Thymus (tissue), 11 donors: ENCODE results near the gene SMIM13. TPM values are rescaled to one million over a fixed set of nuclear protein-coding genes. Genes with fewer than 3 reads are reported as not detected.

ENCODE experiments used
- DNase-seq, 9 donors: peaks; one replicate each; pipeline ENCODE4 v3.0.0-alpha.2; 2013; ENCODE audit warnings: low spot score in 9 of 9, low read depth in 6 of 9, missing footprints in 1 of 9
- H3K27ac ChIP-seq, 2 donors: one replicate each; pipeline ENCODE4 v1.5.1; 2013; ENCODE audit warnings: control low read depth in 1 of 2, low read depth in 1 of 2, low read length in 1 of 2, mild to moderate bottlenecking in 1 of 2, moderate library complexity in 1 of 2
- H3K27me3 ChIP-seq, 2 donors: one replicate each; pipeline ENCODE4 v1.5.1; 2013; ENCODE audit warnings: low read length in 1 of 2; ENCODE audit not compliant: control insufficient read depth in 2 of 2, insufficient read depth in 1 of 2
- H3K36me3 ChIP-seq, 2 donors: one replicate each; pipeline ENCODE4 v1.5.1; 2013; ENCODE audit warnings: low read length in 1 of 2, mild to moderate bottlenecking in 1 of 2, moderate library complexity in 1 of 2; ENCODE audit not compliant: control insufficient read depth in 2 of 2, insufficient read depth in 2 of 2
- H3K4me1 ChIP-seq, 2 donors: one replicate each; pipeline ENCODE4 v1.5.1; 2013; ENCODE audit warnings: low read length in 2 of 2; ENCODE audit not compliant: control insufficient read depth in 2 of 2, insufficient read depth in 2 of 2
- H3K4me3 ChIP-seq, 2 donors: one replicate each; pipeline ENCODE4 v1.5.1; 2013; ENCODE audit warnings: low read length in 2 of 2, control low read depth in 1 of 2, mild to moderate bottlenecking in 1 of 2
- H3K9me3 ChIP-seq, 2 donors: one replicate each; pipeline ENCODE4 v1.5.1; 2013; ENCODE audit warnings: low read length in 1 of 2, mild to moderate bottlenecking in 1 of 2; ENCODE audit not compliant: control insufficient read depth in 2 of 2, insufficient read depth in 1 of 2
- WGBS: extraction: QIAGEN DNeasy Blood & Tissue Kit; methylation state at CpG from one replicate; pipeline ENCODE4 v1.1.7; 2013; 5-methylcytosine and 5-hydroxymethylcytosine counted together
- polyA plus RNA-seq: library from polyadenylated mRNA; stranded (reverse); fragments of 200-250 nt; gene quantifications from one replicate; pipeline ENCODE4 v1.2.3, GENCODE V29; 2013
- total RNA-seq: library from RNA; stranded (reverse); fragments of 120-200 nt; gene quantifications from one replicate; pipeline ENCODE4 v1.2.4, GENCODE V29; 2013
- donor health status: healthy.

Gene SMIM13
- total and polyA plus RNA-seq, 2 donors = 4.5 to 4.8 TPM

DNA sequence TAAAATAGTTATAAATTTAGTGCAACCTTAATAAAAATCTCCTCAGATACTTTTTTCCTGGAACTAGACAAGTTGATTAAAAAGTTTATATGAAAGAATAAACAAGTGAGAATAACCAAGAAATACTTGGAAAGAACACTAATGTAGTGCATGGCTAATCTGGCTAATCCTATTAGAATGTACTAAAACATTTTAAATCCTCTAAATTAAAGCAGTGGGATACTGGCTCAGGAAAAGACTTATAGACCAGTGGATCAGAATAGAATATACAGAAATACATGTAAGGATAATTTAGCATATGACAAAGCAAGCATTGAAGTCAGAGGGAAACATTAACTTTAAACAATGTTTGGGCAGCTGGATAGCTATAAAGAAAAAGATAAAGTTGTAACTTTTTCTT is 58.9 kb downstream of the SMIM13 start:
- peaks cover 0 to 4% of the 10 kb centered on the region in 2 donors for H3K4me1 ChIP-seq
- no peaks in the 10 kb centered on the region for H3K9me3 ChIP-seq
- no peak overlapping the region for H3K27ac ChIP-seq
- no peak overlapping the region for H3K4me3 ChIP-seq
- DNase-seq = no peak
- no peaks in the 10 kb centered on the region for H3K27me3 ChIP-seq
- H3K36me3 ChIP-seq = no peaks in the 10 kb centered on the region

DNA sequence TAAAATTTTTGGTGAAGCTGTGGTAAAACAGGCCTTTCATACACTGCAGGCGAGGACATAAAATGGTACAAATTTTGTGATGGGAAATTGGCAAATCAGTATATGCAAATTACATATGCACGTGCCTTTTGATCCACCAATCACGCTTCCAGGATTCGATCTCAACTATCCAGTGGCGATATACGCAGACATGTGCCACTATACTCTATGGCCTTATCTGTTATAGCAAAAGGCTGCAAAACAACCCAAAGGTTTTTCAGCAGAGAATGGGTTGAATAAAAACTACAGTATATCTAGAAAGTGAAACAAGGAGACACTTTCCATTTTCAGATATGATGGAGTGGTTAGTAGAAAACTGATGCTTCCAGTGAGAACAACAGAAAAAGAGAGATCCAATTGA is 59.8 kb downstream of the SMIM13 start:
- Histone ChIP-seq H3K9me3 (no peaks in the 10 kb centered on the region), H3K4me3 (no peak overlapping the region), H3K4me1 (peaks cover 0 to 4% of the 10 kb centered on the region in 2 donors), H3K27ac (no peak overlapping the region), H3K36me3 (no peaks in the 10 kb centered on the region), H3K27me3 (no peaks in the 10 kb centered on the region)
- no peak for DNase-seq
- WGBS = 97% methylated on average over 6 of the region's 6 CpGs

DNA sequence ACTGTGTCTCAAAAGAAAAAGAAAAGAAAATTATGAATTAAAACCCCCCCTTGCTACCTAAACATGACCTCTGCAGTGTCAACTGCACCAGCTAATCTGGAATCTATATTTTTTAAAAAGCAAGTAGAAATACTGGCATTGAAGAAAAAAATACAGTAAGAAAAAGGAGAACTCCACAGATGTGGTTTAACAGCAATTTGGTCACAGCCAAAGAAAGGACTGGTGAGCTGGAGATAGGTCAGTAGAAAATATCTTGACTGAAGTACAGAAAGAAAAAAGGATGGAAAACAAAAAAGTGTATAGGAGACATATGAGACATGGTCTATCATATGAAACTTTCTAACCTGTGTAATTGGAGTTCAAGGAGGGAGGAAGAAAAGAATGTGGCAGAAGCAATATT is 62.0 kb downstream of the SMIM13 start:
- no peak overlapping the region for H3K4me3 ChIP-seq
- peaks cover 0 to 4% of the 10 kb centered on the region in 2 donors for H3K4me1 ChIP-seq
- H3K36me3 ChIP-seq = no peaks in the 10 kb centered on the region
- H3K9me3 ChIP-seq = no peaks in the 10 kb centered on the region
- no peaks in the 10 kb centered on the region for H3K27me3 ChIP-seq
- DNase-seq = no peak
- no peak overlapping the region for H3K27ac ChIP-seq

GRCh38 chr6:11160199-11160598 is 66.6 kb downstream of the SMIM13 start:
- peaks cover 0 to 5% of the 10 kb centered on the region in 2 donors for H3K9me3 ChIP-seq
- H3K36me3 ChIP-seq = no peaks in the 10 kb centered on the region
- H3K4me1 ChIP-seq = no peaks in the 10 kb centered on the region
- no peak overlapping the region for H3K4me3 ChIP-seq
- no peak for DNase-seq
- H3K27me3 ChIP-seq = no peaks in the 10 kb centered on the region
- no peak overlapping the region for H3K27ac ChIP-seq
- WGBS = 91% methylated on average over 1 of the region's 1 CpG

DNA sequence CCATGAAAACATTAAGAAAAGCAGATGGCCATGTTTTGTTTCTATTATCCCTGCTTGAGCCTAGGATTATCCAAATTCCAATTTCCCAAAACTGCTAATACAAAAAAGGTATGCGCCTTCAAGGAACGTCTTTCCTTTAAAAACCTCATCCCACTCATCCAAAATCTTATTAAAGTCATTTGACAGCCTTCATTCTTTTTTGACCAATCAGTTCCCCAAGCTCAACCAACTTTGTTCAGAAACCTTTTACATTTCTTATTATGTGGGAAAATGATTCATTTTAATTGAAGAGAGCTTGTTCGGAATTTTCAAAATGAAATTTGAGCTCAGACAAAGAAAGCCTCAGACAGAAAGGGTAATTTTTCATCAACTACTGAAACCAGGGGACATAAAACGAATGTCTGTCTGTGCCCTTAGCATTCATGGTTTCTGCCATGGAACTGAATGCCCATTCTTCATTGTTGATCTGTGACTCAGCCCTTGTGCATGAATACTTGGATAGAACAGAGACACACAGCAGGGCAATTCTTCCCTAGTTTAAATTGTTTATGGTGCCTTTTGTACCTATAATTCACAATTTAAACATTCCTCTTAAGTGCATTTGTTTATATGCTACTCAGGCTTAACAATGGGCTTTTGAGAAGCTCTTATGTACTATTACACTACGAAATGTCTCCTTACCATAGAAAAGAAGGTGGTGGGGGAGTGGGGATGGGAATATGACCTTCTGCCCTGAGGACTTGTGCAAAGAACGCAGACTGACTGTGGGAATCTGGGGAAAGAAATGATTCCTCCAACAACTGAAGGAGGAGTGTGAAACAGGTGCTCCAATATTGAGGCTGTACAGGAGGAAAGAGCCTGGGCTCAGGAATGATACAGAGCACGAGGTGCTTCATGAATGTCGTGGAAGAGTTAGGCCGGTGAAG is 67.7 kb downstream of the SMIM13 start:
- Histone ChIP-seq H3K4me3 (no peak overlapping the region), H3K27me3 (no peaks in the 10 kb centered on the region), H3K36me3 (no peaks in the 10 kb centered on the region), H3K27ac (no peak overlapping the region), H3K4me1 (no peaks in the 10 kb centered on the region), H3K9me3 (peaks cover 0 to 6% of the 10 kb centered on the region in 2 donors)
- DNase-seq = no peak
- 97% methylated on average over 9 of the region's 9 CpGs for WGBS

DNA sequence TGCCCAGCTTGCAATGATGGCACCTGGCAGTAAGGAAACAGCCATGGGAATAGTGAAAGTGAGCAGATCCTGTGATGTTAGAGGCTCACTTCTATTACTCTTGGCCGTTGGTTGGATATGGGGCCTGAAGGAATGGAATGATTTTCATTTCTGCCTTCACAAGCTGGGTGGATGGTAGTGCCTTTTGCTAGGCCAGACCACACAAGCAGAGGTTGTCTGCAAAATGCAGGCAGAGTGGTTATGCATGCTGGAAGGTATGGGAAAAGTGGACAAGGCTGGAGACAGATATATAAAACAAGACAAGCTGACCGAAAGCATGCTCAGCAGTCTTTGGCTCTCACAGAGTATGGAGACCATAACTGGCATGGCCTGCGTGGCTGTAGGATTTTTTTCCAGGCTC is 68.6 kb downstream of the SMIM13 start:
- H3K4me3 ChIP-seq = no peak overlapping the region
- 99% methylated on average over 3 of the region's 3 CpGs for WGBS
- no peaks in the 10 kb centered on the region for H3K27me3 ChIP-seq
- H3K27ac ChIP-seq = no peak overlapping the region
- H3K36me3 ChIP-seq = no peaks in the 10 kb centered on the region
- DNase-seq = no peak
- H3K4me1 ChIP-seq = no peaks in the 10 kb centered on the region
- H3K9me3 ChIP-seq = peaks cover 0 to 6% of the 10 kb centered on the region in 2 donors

DNA sequence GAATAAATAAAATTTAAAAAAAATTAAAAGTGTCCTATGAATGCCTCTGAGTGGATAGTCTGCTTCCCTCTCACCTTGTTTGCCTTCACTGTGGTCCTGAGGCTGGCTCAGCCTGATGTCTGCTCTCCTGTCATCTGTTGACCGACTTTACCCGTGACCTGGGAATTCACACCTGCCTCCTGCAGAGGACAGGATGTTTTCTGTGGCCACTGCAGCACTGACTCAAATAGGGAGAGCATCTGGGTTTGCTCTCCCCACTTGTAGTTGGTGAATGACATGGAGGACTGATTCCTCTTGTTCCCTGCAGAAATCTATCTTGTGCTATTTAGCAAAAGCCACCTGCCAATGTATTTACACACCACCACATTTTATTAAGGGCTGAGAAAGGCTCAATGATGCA is 70.3 kb downstream of the SMIM13 start:
- Histone ChIP-seq H3K4me3 (no peak overlapping the region), H3K27ac (no peak overlapping the region), H3K9me3 (peaks cover 0 to 6% of the 10 kb centered on the region in 2 donors), H3K27me3 (no peaks in the 10 kb centered on the region), H3K4me1 (no peaks in the 10 kb centered on the region), H3K36me3 (no peaks in the 10 kb centered on the region)
- WGBS = 93% methylated on average over 2 of the region's 2 CpGs
- no peak for DNase-seq

DNA sequence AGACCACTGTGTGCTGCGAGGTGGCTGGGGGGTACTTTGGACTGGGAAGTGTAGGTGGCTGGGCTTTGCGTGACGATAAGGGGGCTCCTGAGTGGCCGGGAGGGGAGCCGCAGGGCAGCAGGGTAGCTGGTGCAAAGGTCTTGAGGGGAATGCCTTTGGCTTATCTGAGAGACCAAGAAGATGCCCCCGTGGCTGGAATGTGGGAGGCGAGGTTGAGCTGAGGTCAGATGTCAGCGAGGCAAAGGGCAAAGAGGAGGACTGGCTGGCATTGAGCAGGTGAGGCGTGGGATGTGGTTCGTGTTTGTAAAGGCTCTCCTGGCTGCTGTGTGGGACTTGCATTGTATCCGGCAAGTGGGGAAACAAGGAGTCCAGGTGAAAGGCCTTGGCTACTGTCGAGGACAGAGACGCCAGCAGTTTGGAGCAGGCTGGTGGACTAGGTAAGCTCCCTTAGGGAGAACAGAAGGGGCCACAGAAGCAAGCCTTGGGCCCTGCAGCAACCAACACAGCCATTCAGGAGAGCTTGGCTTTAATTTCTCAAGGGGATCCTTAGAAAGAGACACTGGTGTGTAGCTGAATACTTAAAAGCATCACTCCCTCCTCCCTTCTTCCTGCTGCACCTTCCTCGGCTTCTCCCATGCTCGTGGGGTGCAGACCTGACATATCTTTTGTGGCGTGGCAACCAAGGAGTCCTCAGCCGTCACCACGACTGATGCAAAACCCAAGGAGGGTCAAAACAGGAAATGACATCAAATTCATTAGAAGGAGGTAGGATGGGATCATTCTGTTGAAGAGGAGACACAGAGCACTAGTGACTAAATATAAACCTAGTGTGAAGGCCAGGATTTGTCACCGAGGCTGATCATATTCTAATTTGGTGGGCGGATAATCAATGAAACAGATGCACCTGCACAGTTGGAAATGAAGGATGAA is 71.3 kb downstream of the SMIM13 start:
- Histone ChIP-seq H3K27ac (no peak overlapping the region), H3K9me3 (peaks cover 0 to 6% of the 10 kb centered on the region in 2 donors), H3K4me3 (no peak overlapping the region), H3K4me1 (no peaks in the 10 kb centered on the region), H3K36me3 (no peaks in the 10 kb centered on the region), H3K27me3 (no peaks in the 10 kb centered on the region)
- 88% methylated on average over 20 of the region's 20 CpGs for WGBS
- no peak for DNase-seq

DNA sequence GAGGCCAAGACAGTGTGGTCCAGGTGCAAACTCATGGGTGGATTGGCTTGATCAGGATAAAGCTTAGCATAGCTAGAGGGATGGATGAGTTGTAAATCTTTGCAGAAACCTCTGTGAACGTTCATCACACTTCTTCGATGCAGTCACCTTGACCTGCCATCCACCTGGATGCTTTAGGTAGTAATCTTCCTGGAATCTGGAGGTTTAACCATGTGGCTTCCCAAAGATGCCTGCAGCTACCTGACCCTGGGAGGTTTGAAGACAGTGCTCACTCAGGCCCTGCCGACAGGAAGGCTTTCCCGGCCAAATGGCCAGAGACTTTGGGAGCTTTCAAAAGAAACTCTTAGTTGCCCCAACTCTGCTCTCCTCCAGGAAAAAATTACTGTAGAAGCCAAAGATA is 73.3 kb downstream of the SMIM13 start:
- no peaks in the 10 kb centered on the region for H3K27me3 ChIP-seq
- H3K9me3 ChIP-seq = peaks cover 0 to 6% of the 10 kb centered on the region in 2 donors
- peaks cover 0 to 3% of the 10 kb centered on the region in 2 donors for H3K4me1 ChIP-seq
- 48% methylated on average over 4 of the region's 4 CpGs for WGBS
- no peak for DNase-seq
- H3K4me3 ChIP-seq = no peak overlapping the region
- no peak overlapping the region for H3K27ac ChIP-seq
- H3K36me3 ChIP-seq = no peaks in the 10 kb centered on the region
